ENCODE measurements around the gene TMEM60.
A peak's percentile ranks its signal among the peaks of the same experiment; 100 is the strongest.

The TMEM60 gene

DNA sequence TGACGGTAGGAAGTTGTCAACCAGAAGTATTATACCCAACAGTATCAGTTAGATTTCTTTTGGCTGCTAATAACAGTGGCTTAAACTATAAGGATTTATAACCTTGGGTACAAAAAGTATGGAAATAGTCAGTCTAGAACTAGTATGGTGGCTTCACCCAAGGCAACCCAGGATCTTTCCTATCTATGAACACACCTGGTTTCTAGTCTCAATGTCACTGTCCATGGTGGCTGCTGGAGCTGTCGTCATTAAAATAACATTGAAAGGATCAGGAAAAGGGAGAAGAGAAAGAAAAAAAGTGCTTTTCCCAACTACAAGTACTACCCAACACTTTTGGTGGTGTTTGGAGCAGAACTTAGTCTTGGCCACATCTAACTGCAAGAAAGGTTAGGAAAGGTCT lies 28.1 kb upstream of the TMEM60 start:
- no peak for DNase-seq (ENCODE audit: low spot score)
- Histone ChIP-seq H3K4me3 (no peak overlapping the region), H3K27ac (no peak overlapping the region)
- TF ChIP-seq, protein P1, sequence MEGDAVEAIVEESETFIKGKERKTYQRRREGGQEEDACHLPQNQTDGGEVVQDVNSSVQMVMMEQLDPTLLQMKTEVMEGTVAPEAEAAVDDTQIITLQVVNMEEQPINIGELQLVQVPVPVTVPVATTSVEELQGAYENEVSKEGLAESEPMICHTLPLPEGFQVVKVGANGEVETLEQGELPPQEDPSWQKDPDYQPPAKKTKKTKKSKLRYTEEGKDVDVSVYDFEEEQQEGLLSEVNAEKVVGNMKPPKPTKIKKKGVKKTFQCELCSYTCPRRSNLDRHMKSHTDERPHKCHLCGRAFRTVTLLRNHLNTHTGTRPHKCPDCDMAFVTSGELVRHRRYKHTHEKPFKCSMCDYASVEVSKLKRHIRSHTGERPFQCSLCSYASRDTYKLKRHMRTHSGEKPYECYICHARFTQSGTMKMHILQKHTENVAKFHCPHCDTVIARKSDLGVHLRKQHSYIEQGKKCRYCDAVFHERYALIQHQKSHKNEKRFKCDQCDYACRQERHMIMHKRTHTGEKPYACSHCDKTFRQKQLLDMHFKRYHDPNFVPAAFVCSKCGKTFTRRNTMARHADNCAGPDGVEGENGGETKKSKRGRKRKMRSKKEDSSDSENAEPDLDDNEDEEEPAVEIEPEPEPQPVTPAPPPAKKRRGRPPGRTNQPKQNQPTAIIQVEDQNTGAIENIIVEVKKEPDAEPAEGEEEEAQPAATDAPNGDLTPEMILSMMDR (IDR thresholded peaks at IDR 0.05), result no peak

DNA sequence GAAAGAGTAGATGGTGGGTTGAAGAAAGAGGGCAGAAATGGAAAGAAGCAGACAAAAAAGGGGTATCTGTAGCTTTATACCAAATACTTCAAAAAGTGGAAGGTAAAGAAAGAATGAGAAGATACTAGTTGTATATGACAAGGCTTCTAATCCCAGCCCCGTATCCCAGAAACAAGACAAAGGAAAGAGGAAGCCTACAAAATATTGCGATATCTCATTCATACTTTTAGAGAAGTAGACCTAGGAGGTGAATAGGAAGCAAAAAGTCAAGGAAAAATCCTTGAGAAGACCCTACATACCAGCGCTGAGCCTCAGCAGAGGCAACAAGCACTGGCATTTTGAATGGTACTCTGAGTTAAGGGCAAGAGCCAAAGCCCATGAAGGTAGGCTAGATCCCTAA lies 26.9 kb upstream of the TMEM60 start:
- TF ChIP-seq, protein P1 (IDR thresholded peaks at IDR 0.05), result no peak
- no peak for DNase-seq (ENCODE audit: low spot score)
- no peak overlapping the region for H3K27ac ChIP-seq
- H3K4me3 ChIP-seq, result no peak overlapping the region

DNA sequence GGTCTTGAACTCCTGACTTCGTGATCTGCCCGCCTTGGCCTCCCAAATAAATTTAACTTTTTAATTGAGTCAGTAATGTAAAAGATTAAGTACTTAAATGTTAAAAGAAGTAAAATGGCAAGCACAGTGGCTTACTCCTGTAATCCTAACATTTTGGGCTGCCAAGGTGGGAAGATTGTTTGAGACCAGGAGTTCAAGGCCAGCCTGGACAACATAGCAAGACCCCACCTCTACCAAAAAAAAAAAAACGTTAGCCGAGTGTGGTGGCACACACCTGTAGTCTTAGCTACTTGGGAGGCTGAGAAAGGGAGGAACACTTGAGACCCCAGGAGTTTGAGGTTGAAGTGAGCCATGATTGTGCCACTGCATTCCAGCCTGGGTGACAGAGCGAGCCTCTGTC lies 26.4 kb upstream of the TMEM60 start:
- no peak overlapping the region for H3K27ac ChIP-seq
- H3K4me3 ChIP-seq, result no peak overlapping the region
- TF ChIP-seq, protein P1 (IDR thresholded peaks at IDR 0.05), result no peak
- DNase-seq (ENCODE audit: low spot score), result no peak

DNA sequence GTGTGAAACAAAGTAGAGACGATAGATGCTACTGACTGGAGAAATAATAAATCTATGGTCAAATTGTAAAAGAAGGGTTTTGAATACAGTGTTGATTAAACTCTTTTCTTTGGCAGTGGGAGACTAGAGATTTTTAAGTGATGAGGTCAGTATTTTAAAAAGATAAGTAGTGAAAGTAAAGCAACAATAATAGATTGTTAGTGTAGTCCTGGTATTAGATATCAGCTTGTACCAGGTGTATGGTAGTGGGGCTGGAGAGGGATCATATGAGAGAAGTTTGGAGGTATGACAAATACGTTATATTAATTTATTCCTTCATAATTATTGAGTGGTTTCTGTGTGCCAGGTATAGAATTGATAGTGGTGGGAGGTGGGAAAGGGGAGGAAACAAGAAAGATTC lies 25.6 kb upstream of the TMEM60 start:
- Histone ChIP-seq H3K4me3 (no peak overlapping the region), H3K27ac (peak overlapping the region in 1 of 2 donors; percentile 40)
- no peak for DNase-seq (ENCODE audit: low spot score)
- TF ChIP-seq, protein P1 (IDR thresholded peaks at IDR 0.05), result no peak

DNA sequence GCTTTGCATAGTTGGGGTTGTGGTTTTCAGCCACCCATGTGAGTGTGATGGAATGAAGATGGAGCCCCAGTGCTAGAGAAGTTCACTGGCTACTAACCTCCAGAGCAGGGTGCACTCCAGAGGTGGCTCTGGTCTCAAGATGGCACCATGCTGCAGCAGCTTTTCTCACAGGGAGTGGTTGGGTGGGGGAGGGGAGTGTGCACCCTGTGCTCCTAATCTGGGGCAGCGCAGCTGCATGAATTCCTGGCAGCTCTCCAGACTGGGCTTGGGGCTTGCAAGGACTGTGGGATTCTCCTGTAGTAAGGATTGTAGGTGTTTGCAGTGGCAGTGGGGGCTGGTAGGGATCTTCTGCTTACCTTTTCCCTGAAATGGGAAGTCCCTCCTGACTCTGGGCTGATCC lies 24.0 kb upstream of the TMEM60 start:
- H3K4me3 ChIP-seq, result no peak overlapping the region
- H3K27ac ChIP-seq, result no peak overlapping the region
- no peak for DNase-seq (ENCODE audit: low spot score)
- TF ChIP-seq, protein P1 (IDR thresholded peaks at IDR 0.05), result no peak

DNA sequence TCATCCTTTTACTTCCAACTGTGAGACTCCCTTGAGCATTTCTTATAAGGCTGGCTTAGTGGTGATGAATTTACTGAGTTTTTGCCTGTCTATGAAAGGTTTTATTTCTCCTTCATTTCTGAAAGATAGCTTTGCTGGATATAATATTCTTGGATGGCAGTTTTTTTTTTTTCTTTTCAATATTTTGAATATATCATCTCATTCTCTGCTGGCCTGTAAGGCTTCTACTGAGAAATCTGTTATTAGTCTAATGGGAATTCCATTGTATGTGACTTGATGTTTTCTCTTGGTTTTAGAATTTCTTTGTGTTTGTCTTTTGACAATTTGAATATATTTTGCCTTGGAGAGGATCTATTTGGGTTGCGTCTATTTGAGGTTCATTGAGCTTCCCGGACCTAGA lies 22.7 kb upstream of the TMEM60 start:
- H3K4me3 ChIP-seq, result no peak overlapping the region
- H3K27ac ChIP-seq, result no peak overlapping the region
- no peak for DNase-seq (ENCODE audit: low spot score)
- TF ChIP-seq, protein P1 (IDR thresholded peaks at IDR 0.05), result no peak

DNA sequence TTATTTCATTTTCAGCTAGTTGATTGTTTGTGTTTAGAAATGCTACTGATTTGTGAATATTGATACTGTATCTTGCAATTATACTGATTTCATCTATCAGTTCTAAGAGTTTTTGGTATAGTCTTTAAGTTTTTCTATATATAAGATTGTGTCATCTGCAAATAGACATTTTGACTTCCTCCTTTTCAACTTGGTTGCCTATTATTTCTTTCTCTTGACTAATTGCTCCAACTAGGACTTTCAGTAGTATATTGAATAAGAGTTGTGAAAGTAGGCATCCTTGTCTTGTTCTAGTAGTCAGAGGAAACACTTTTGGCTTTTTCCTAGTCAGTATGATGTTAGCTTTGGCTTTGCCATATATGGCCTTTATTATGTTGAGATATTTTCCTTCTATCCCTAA lies 20.8 kb upstream of the TMEM60 start:
- no peak overlapping the region for H3K27ac ChIP-seq
- H3K4me3 ChIP-seq, result no peak overlapping the region
- TF ChIP-seq, protein P1 (IDR thresholded peaks at IDR 0.05), result no peak
- DNase-seq (ENCODE audit: low spot score), result no peak

All from coronary artery (tissue), 2 donors.